MCF 10A (cell line): ENCODE data around the gene DPP8. TPM values are rescaled to one million over a fixed set of nuclear protein-coding genes. Genes with fewer than 3 reads are reported as not detected.

Source experiments
- BruUV-seq: library from RNA; stranded (reverse); fragments of 400-500 nt; replicated peaks from 2 replicates; lab custom pipeline; 2021; lab: Mats Ljungman, UMichigan
- CTCF ChIA-PET: fragments of 300-600 bp; sonication (Branson Sonifier 250); formaldehyde crosslinking; extraction: SDS; loops from one replicate; lab custom pipeline; 2021; ENCODE audit warnings: antibody characterized with exemption, inconsistent platforms; lab: Yijun Ruan, JAX
- POLR2A ChIA-PET: fragments of 300-600, 350-650 bp; sonication (Branson Sonifier 250); formaldehyde crosslinking; extraction: SDS; loops from one replicate; lab custom pipeline; 2020; ENCODE audit warnings: antibody characterized with exemption, inconsistent platforms; lab: Yijun Ruan, JAX
- DNase-seq: peaks from one replicate; pipeline ENCODE4 v3.0.0-alpha.2; 2018; ENCODE audit not compliant: unreplicated experiment
- H3K27ac Mint-ChIP-seq: one replicate; pipeline ENCODE4 v1.8.0; 2022; ENCODE audit warnings: mild to moderate bottlenecking, low read depth, mixed read lengths; ENCODE audit not compliant: unreplicated experiment
- H3K27me3 Mint-ChIP-seq: one replicate; pipeline ENCODE4 v1.8.0; 2022; ENCODE audit warnings: mixed read lengths; ENCODE audit not compliant: insufficient read depth, unreplicated experiment
- H3K36me3 Mint-ChIP-seq: one replicate; pipeline ENCODE4 v1.8.0; 2022; ENCODE audit warnings: mild to moderate bottlenecking, moderate library complexity, mixed read lengths; ENCODE audit not compliant: insufficient read depth, unreplicated experiment
- H3K4me1 Mint-ChIP-seq: one replicate; pipeline ENCODE4 v1.8.0; 2022; ENCODE audit warnings: mixed read lengths; ENCODE audit not compliant: insufficient read depth, unreplicated experiment
- H3K4me3 Mint-ChIP-seq: one replicate; pipeline ENCODE4 v1.8.0; 2022; ENCODE audit warnings: mild to moderate bottlenecking, moderate library complexity, mixed read lengths; ENCODE audit not compliant: unreplicated experiment
- H3K9me3 Mint-ChIP-seq: one replicate; pipeline ENCODE4 v1.8.0; 2022; ENCODE audit warnings: mixed read lengths; ENCODE audit not compliant: unreplicated experiment
- intact Hi-C: fragments of 100-400 bp; cut with micrococcal nuclease; formaldehyde crosslinking; loops from 2 replicates; pipeline ENCODE4 v1.14.1; 2022
- total RNA-seq: library from RNA; stranded (reverse); gene quantifications from 2 replicates; pipeline ENCODE4 v1.2.3, GENCODE V29; 2022
- TF ChIP-seq, protein P1 (sequence below): fragments of 200-600 bp; IDR thresholded peaks from one replicate; pipeline ENCODE4 v1.8.0; 2022; ENCODE audit warnings: antibody characterized with exemption, mild to moderate bottlenecking; ENCODE audit not compliant: unreplicated experiment

The DPP8 gene
- total RNA-seq, 1 experiment from 2014 or later = 24.5 TPM

DNA sequence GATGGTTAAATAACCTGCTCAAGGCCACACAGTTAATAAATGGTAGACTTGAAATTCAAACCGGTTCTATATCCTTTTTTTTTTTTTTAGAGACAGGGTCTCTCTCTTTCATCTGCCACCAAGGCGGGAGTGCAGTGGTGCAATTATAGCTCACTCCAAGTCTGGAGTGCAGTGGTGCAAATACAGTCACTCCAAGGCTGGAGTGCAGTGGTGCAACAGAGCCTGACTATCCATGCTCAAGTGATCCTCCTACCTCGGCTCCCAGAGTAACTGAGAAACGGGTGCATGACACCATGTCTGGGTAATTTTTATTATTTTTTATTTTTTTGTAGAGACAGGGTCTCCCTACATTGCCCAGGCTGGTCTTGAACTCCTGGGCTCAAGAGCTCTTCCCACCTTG is 23.4 kb downstream of the DPP8 start:
- no peak overlapping the region for H3K27ac Mint-ChIP-seq

DNA sequence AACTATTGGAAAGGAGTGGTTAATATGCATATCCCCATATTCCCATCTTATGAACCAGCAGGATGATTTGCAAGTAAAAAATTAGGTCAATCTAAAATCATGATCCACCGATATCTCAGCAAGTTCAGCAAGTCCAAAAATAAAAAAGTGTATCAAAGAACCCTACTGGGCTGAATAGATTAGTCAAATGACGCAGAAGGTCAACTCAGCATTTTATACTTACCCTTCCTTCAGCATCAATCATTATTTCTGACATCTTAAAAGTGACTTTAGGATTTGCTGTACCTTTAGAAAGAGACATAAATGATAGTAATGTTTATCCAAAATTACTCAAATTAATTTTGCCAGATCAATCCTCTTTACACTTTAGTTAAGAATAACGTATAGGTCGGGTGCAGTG is 32.6 kb downstream of the DPP8 start:
- H3K4me1 Mint-ChIP-seq = no peaks in the 10 kb centered on the region
- intact Hi-C loops = no loop called here

More for the DNA sequence above, 23.4 kb downstream of the DPP8 start:
- peaks cover 81% of the 10 kb centered on the region for H3K36me3 Mint-ChIP-seq
- H3K27me3 Mint-ChIP-seq = no peaks in the 10 kb centered on the region
- DNase-seq = no peak
- no peaks in the 10 kb centered on the region for H3K9me3 Mint-ChIP-seq
- H3K4me1 Mint-ChIP-seq = no peaks in the 10 kb centered on the region
- BruUV-seq = no TSS peak
- ChIA-PET POLR2A (interaction anchor here (0.6 kb wide), 1 partner anchor 310 kb away, joined by 3 read pairs; no protein-coding TSS in a partner anchor), CTCF (interaction anchor here (0.6 to 0.7 kb wide), 3 partner anchors 130 to 400 kb away, joined by 3 to 4 read pairs (median 3); no protein-coding TSS in a partner anchor)
- intact Hi-C loops = no loop called here
- TF ChIP-seq, protein P1, sequence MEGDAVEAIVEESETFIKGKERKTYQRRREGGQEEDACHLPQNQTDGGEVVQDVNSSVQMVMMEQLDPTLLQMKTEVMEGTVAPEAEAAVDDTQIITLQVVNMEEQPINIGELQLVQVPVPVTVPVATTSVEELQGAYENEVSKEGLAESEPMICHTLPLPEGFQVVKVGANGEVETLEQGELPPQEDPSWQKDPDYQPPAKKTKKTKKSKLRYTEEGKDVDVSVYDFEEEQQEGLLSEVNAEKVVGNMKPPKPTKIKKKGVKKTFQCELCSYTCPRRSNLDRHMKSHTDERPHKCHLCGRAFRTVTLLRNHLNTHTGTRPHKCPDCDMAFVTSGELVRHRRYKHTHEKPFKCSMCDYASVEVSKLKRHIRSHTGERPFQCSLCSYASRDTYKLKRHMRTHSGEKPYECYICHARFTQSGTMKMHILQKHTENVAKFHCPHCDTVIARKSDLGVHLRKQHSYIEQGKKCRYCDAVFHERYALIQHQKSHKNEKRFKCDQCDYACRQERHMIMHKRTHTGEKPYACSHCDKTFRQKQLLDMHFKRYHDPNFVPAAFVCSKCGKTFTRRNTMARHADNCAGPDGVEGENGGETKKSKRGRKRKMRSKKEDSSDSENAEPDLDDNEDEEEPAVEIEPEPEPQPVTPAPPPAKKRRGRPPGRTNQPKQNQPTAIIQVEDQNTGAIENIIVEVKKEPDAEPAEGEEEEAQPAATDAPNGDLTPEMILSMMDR = no peak
- no peak overlapping the region for H3K4me3 Mint-ChIP-seq

DNA sequence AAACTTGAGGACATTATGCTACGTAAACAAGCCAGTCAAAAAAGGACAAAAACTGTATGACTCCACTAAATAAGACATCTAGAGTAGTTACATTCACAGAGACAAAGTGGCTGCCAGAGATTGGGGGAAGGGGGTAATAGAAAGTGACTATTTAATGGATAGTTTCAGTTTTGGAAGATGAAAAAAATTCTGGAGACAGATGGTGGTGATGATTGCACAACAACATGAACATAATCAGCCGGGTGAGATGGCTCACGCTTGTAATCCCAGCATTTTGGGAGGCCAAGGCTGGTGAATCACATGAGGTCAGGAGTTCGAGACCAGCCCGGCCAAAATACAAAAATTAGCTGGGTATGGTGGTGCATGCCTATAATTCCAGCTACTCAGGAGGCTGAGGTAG is 40.6 kb downstream of the DPP8 start:
- ChIA-PET POLR2A (no interaction called here), CTCF (no interaction called here)
- intact Hi-C loops = no loop called here
- Mint-ChIP-seq H3K36me3 (peaks cover 71% of the 10 kb centered on the region), H3K27ac (no peak overlapping the region), H3K27me3 (no peaks in the 10 kb centered on the region), H3K9me3 (no peaks in the 10 kb centered on the region), H3K4me3 (no peak overlapping the region), H3K4me1 (peaks cover 6% of the 10 kb centered on the region)
- TF ChIP-seq, protein P1 = no peak
- peak; percentile 33 for DNase-seq
- no TSS peak for BruUV-seq

More for the DNA sequence above, 32.6 kb downstream of the DPP8 start:
- DNase-seq = no peak
- Mint-ChIP-seq H3K36me3 (peaks cover 83% of the 10 kb centered on the region), H3K27ac (no peak overlapping the region), H3K9me3 (no peaks in the 10 kb centered on the region), H3K27me3 (no peaks in the 10 kb centered on the region), H3K4me3 (no peak overlapping the region)
- CTCF ChIA-PET = interaction anchor here (0.6 to 0.7 kb wide), 2 partner anchors 9 to 77 kb away, joined by 3 to 4 read pairs; no protein-coding TSS in a partner anchor
- no TSS peak for BruUV-seq
- TF ChIP-seq, protein P1 = no peak
- POLR2A ChIA-PET = interaction anchor here (0.6 kb wide), 1 partner anchor 891 kb away, joined by 3 read pairs; no protein-coding TSS in a partner anchor

DNA sequence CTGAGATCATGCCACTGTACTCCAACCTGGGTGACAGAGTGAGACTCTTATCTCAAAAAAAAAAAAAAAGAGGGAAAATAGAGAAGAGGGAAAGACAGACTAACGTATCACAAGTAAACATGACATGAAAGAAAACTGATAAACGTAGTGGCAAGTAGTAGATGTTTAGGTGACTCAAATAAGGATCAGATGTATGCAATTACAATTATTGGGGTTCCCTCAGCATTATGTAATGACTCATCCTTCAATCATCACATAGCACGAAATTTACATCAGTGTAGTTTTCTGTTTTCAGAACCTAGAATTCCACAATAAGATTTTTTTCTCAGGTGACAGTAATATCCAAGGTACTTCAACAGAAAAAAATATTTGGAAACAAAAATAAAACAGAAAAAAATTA is 46.6 kb downstream of the DPP8 start:
- CTCF ChIA-PET = no interaction called here

More for the DNA sequence above, 46.6 kb downstream of the DPP8 start:
- Mint-ChIP-seq H3K27ac (no peak overlapping the region), H3K36me3 (peaks cover 83% of the 10 kb centered on the region), H3K27me3 (no peaks in the 10 kb centered on the region), H3K4me3 (no peak overlapping the region), H3K4me1 (no peaks in the 10 kb centered on the region), H3K9me3 (no peaks in the 10 kb centered on the region)
- no peak for DNase-seq
- POLR2A ChIA-PET = no interaction called here
- BruUV-seq = no TSS peak
- intact Hi-C loops = no loop called here
- TF ChIP-seq, protein P1 = no peak
